Coronary artery (tissue), 2 donors: ENCODE results near the gene PET117.
"Not testable (repeated sequence)": the region's sequence is repeated elsewhere in the genome, so short reads cannot be mapped to it uniquely, and the experiment has no call there.

Experiments
- DNase-seq: peaks from one replicate; pipeline ENCODE4 v3.0.0-alpha.2; 2017; ENCODE audit warnings: low spot score
- H3K27ac ChIP-seq, 2 donors: fragments of 200-600 bp; sonication (generic); one replicate each; pipeline ENCODE4 v1.5.1; 2016 to 2019
- H3K4me3 ChIP-seq: fragments of 200-600 bp; sonication (generic); 2 replicates; pipeline ENCODE4 v1.5.1; 2016; ENCODE audit warnings: mild to moderate bottlenecking, moderate library complexity
- TF ChIP-seq, protein P1 (sequence below): fragments of 200-600 bp; sonication (generic); IDR thresholded peaks from one replicate; pipeline ENCODE4 v1.5.1; 2019; ENCODE audit warnings: antibody characterized with exemption

Gene PET117

DNA sequence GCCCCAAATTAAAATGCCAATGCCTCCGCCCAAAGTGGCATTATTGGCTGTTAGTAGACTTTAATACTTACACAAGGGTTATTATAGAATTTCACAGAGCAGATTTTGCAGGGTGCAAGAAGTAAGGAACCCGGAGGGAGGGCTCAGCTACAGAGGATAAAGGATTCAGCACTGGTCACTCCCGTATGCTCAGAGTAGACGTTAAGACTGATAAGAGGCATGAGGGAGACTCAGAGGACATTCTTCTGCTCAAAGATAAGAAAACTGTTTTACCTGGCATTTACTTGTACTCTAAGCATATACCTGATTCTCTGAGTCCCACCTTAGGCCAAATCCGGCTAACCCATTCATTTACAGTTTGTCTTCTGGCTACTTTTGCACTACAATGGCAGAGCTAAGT is 43.5 kb upstream of the PET117 start:
- TF ChIP-seq, protein P1, sequence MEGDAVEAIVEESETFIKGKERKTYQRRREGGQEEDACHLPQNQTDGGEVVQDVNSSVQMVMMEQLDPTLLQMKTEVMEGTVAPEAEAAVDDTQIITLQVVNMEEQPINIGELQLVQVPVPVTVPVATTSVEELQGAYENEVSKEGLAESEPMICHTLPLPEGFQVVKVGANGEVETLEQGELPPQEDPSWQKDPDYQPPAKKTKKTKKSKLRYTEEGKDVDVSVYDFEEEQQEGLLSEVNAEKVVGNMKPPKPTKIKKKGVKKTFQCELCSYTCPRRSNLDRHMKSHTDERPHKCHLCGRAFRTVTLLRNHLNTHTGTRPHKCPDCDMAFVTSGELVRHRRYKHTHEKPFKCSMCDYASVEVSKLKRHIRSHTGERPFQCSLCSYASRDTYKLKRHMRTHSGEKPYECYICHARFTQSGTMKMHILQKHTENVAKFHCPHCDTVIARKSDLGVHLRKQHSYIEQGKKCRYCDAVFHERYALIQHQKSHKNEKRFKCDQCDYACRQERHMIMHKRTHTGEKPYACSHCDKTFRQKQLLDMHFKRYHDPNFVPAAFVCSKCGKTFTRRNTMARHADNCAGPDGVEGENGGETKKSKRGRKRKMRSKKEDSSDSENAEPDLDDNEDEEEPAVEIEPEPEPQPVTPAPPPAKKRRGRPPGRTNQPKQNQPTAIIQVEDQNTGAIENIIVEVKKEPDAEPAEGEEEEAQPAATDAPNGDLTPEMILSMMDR = no peak
- H3K4me3 ChIP-seq = no peak overlapping the region
- DNase-seq = no peak
- H3K27ac ChIP-seq = no peak overlapping the region

DNA sequence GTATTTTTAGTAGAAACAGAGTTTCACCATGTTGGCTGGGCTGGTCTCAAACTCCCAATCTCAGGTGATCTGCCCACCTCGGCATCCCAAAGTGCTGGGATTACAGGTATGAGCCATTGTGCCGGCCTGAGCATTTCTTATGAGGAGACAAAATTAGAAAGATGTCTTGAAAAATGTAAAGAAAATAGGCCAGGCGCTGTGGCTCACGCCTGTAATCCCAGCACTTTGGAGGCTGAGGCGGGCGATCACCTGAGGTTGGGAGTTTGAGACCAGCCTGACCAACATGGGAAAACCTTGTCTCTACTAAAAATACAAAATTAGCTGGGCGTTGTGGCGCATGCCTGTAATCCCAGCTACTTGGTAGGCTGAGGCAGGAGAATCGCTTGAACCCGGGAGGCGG is 37.1 kb upstream of the PET117 start:
- not testable (repeated sequence) for DNase-seq, H3K4me3 ChIP-seq, H3K27ac ChIP-seq

DNA sequence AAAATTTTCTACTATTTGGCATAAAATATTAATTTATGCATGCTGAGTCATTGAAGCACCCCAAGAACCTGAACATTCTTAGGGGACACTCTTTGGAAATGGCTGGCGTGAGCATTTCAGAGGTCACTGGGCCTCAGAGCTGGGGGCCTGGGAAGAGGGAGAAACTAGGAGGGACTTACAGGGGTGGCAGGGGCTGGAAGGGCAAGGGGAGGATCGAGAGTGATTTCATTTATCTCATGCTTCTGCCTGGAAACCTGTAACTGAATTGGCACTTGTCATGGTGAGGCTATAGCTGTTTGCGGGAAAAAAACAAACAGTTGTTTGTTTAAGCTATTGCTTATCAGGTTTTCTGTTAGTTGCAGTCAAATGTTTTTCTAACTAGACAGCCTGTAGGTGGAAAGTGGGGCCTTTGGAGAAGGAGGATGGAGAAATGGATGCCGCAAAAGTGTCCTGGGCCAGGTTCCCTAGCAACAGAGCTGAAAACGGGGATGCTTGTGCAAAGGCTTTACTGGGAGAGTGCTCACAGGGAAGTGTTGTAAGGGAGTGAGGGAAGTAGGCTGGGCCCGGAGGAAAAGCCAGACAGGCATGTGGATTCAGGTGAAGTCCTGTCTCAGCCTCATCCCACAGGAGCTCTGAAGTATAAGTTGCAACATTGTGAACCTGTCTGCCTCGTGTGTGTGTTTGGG is 36.4 kb upstream of the PET117 start:
- TF ChIP-seq, protein P1 = no peak

DNA sequence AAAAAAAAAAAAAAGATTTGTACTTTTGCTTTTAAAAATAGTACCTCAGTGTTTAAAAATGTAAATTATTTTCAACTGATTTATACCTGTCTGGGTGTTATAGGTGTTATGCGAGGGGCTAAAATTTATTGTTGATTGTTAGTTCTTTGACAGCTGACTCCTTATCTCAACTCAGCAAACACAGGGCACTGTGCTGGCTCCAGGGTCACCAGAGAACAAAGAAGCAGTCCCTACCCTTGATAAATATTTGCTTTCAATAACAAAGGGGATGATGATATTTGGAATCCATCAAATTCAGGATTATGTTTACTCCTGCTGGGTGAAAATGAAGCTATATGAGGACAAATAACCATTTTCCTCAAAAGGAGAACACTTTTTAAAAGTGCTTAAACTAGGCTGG is 34.2 kb upstream of the PET117 start:
- Histone ChIP-seq H3K27ac (no peak overlapping the region), H3K4me3 (no peak overlapping the region)
- no peak for DNase-seq
- TF ChIP-seq, protein P1 = no peak

More for the DNA sequence above, 36.4 kb upstream of the PET117 start:
- Histone ChIP-seq H3K4me3 (no peak overlapping the region), H3K27ac (no peak overlapping the region)
- no peak for DNase-seq

DNA sequence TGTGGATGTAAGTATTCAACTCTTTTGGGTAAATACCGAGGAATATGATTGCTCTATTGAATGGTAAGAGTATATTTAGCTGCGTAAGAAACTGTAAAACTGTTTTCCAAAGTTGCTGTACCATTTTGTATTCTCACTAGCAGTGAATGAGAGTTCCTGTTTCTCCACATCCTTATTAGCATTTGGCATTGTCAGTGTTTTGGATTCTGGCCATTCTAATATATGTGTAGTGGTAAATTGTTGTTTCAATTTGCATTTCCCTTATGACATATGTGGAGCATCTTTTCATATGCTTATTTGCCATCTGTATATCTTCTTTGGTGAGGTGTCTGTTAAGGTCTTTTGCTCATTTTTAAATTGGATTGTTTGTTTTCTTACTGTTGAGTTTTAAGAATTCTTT is 29.3 kb upstream of the PET117 start:
- Histone ChIP-seq H3K4me3 (no peak overlapping the region), H3K27ac (no peak overlapping the region)
- TF ChIP-seq, protein P1 = no peak
- DNase-seq = no peak

DNA sequence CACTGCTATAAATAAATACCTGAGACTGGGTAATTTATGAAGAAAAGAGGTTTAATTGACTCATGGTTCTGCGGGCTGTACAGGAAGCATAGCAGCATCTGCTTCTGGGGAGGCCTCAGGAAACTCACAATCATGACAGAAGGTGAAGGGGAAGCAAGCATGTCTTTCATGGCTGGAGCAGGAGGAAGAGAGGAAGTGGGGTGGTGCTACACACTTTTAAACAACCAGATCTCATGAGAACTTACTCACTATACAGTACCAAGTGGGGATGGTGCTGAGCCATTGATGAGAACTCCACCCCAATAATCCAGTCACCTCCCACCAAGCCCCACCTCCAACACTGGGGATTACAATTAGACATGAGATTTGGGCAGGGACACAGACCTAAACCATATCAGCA is 9.1 kb upstream of the PET117 start:
- H3K27ac ChIP-seq, DNase-seq, H3K4me3 ChIP-seq: not testable (repeated sequence)

DNA sequence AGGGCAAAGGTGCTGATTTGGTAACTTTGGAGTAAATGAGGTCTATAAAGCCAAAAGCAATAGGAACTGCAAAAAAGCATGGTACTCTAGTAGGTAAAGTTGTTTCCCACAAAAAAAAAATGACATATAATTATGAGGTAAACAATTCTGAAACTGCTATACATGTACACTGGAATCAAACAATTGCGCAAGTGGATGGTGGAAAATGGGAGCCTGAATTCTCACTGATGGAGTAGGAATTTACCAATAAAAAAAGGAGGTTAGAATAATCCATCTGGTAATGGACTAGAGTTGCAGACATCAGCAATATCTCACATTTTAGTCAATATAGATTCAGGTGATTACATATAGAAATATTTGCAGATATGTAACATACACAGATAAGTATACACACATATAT is 5.0 kb upstream of the PET117 start:
- no peak overlapping the region for H3K4me3 ChIP-seq
- no peak for DNase-seq
- TF ChIP-seq, protein P1 = no peak
- no peak overlapping the region for H3K27ac ChIP-seq

DNA sequence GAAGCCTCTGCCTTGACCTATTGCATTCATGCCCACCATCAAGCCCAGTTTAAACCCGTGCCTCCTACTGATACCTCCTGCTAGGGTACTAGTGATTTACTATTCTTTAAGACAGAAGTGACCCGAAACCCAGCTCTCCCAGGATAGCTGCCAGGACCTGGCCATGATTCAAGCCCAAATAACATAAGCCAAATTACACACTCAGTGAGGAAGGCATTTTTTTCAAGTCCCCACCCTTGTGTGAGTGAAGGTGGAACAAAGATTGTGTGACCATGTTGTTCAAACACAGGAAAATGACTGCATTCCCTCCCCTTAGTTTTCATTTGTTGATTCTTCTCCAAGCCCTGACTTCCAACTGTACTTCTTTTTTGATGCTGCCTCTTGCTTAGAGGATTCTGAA is 3.7 kb upstream of the PET117 start:
- no peak overlapping the region for H3K27ac ChIP-seq
- TF ChIP-seq, protein P1 = no peak
- no peak overlapping the region for H3K4me3 ChIP-seq
- no peak for DNase-seq
